Measurements from ENCODE around the gene MADD. TPM values are rescaled to one million over a fixed set of nuclear protein-coding genes. Genes with fewer than 3 reads are reported as not detected.

The MADD gene
- total and polyA plus RNA-seq, 11 donors: 22.6 to 60.6 (median 40.2) TPM

GRCh38 chr11:47241841-47242301 is 28.1 kb upstream of the MADD start:
- intact Hi-C loops (cut with DNase I): no loop called here
- WGBS, 4 donors: 85 to 92% (median 88%) methylated on average over 3 of the region's 3 CpGs
- ATAC-seq: no peak
- peaks cover 0 to 31% (median 8%) of the 10 kb centered on the region in 12 donors for H3K4me1 ChIP-seq
- no peak for TF ChIP-seq POLR2A (IDR thresholded peaks at IDR 0.05)
- TF ChIP-seq CTCF (IDR thresholded peaks at IDR 0.05): no peak
- H3K36me3 ChIP-seq: peaks cover 0 to 99% (median 80%) of the 10 kb centered on the region in 9 donors
- H3K27me3 ChIP-seq: no peaks in the 10 kb centered on the region
- no peak for DNase-seq
- no peak overlapping the region for H3K4me3 ChIP-seq
- H3K27ac ChIP-seq: no peak overlapping the region
- no peaks in the 10 kb centered on the region for H3K9me3 ChIP-seq

DNA sequence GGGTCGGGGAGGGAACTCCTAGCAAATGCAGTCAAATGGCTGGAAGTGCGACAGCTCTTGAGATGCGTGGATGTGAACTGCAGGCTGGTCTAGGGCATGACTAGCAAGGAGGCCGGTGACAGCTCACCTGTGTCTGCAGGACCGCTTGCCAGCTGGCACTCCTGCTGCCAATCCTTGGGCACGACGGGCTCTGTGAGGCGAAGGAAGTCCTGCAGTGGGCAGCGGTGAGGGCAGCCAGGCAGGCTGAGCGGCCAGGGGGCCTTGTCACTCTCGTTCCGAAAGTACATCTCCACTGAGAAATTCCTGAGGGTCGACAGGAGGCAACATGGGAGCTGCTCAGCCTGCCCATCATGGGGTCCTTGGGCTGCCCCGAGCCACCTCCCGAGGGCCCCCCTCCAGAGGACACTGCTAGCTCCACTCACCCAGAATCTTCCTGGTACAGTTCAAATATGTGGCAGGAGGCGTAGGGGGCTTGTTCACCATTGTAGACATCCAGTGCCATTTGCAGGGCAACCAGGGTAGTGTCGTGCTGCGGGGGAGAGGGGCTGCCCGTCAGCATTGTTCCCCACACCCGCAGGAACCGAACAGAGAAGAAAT is 27.2 kb upstream of the MADD start:
- intact Hi-C loops (cut with DNase I): no loop called here
- Histone ChIP-seq H3K27ac (no peak overlapping the region), H3K4me3 (no peak overlapping the region), H3K36me3 (peaks cover 0 to 100% (median 80%) of the 10 kb centered on the region in 9 donors), H3K9me3 (no peaks in the 10 kb centered on the region), H3K4me1 (peaks cover 4 to 40% (median 16%) of the 10 kb centered on the region in 12 donors), H3K27me3 (no peaks in the 10 kb centered on the region)
- 90 to 99% (median 91%) methylated on average over 10 to 21 of the region's 21 CpGs for WGBS, 4 donors
- no peak for ATAC-seq
- DNase-seq: no peak
- TF ChIP-seq CTCF (IDR thresholded peaks at IDR 0.05): no peak
- no peak for TF ChIP-seq POLR2A (IDR thresholded peaks at IDR 0.05)

GRCh38 chr11:47243454-47243853 is 26.5 kb upstream of the MADD start:
- peaks cover 5 to 40% (median 19%) of the 10 kb centered on the region in 12 donors for H3K4me1 ChIP-seq
- peak overlapping the region in 1 of 12 donors; percentile 86 for H3K27ac ChIP-seq
- no peaks in the 10 kb centered on the region for H3K9me3 ChIP-seq
- H3K36me3 ChIP-seq: peaks cover 0 to 93% (median 80%) of the 10 kb centered on the region in 9 donors
- ATAC-seq (no peak), DNase-seq (no peak)
- H3K27me3 ChIP-seq: no peaks in the 10 kb centered on the region
- TF ChIP-seq CTCF (IDR thresholded peaks at IDR 0.05) (no peak), POLR2A (IDR thresholded peaks at IDR 0.05) (no peak)
- H3K4me3 ChIP-seq: no peak overlapping the region
- intact Hi-C loops (cut with DNase I): no loop called here
- WGBS, 4 donors: 82 to 99% (median 89%) methylated on average over 4 of the region's 4 CpGs

DNA sequence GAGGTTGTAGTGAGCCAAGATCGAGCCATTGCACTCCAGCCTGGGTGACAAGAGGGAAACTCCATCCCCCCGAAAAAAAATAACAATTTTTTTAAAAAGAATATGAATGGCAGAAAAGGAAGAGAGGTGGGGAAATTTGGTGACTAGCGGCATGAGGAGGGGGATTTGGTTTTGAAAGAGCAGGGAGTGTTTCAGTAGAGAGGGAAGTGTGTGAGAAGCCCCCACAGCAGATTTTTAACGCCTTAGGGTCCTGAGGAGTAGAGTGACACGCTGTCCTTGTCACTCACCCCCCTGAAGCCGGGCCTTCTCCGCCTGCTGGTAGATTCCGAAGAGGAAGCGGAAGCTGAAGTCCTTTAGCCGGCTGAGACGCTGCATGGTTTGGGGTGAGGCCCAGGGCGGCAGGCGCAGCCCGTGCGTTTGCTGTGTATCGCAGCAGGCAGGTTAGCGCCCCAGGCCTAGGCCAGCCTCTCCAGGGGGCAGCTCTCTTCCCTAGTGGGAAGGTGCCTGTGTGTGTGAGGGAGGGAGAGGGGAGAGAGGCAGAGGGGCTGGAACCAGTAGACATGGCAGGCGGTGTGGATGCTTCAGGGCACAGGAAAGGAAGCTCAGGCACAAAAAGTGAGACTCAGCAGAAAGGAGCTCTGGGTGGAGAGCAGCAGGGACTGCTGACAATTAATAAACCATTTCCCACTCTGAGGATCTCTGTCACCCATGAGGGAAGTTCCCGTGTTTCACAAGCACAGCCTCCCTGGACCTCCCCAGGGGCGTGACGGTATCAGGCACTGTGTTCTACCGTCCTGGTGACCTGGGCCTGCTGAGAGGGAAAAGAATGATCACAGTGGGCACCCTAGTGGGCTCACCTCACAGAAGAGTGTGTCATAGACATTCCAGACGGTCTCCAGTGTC is 25.2 kb upstream of the MADD start:
- no peak overlapping the region for H3K4me3 ChIP-seq
- DNase-seq (peak in 2 of 5 donors; percentile 61 to 68), ATAC-seq (peak in 2 of 4 donors; percentile 2 to 18)
- TF ChIP-seq CTCF (IDR thresholded peaks at IDR 0.05) (no peak), POLR2A (IDR thresholded peaks at IDR 0.05) (no peak)
- WGBS, 4 donors: 87 to 95% (median 93%) methylated on average over 23 of the region's 23 CpGs
- H3K27ac ChIP-seq: peak overlapping the region in 1 of 12 donors; percentile 86
- intact Hi-C loops (cut with DNase I): no loop called here
- peaks cover 0 to 81% (median 70%) of the 10 kb centered on the region in 9 donors for H3K36me3 ChIP-seq
- peaks cover 5 to 45% (median 20%) of the 10 kb centered on the region in 12 donors for H3K4me1 ChIP-seq
- H3K27me3 ChIP-seq: no peaks in the 10 kb centered on the region
- H3K9me3 ChIP-seq: no peaks in the 10 kb centered on the region

Measured in heart left ventricle (tissue), 16 donors.